Activated CD4-positive, CD25-positive, alpha-beta regulatory T cell treated with anti-CD3 and anti-CD28 coated beads, Interleukin-2, amount 50 U/mL, for 72 hours (primary cell): ENCODE results near the gene GALNS.

Source experiments
- DNase-seq: peaks from one replicate; pipeline ENCODE4 v3.0.0; 2021

The GALNS gene

GRCh38 chr16:88888461-88889387, 32.0 kb upstream of the GALNS start:
- DNase-seq = no peak

- DNase-seq = no peak
Measured at GRCh38 chr16:88888057-88888456, 31.3 kb upstream of the GALNS start.

GRCh38 chr16:88886845-88887521, 30.2 kb upstream of the GALNS start:
- no peak for DNase-seq

GRCh38 chr16:88886420-88886844, 29.7 kb upstream of the GALNS start:
- DNase-seq = no peak

- no peak for DNase-seq
Measured at GRCh38 chr16:88885693-88886280, 29.0 kb upstream of the GALNS start.

- DNase-seq = no peak
Measured at GRCh38 chr16:88884569-88885271, 28.0 kb upstream of the GALNS start.

- no peak for DNase-seq
Measured at GRCh38 chr16:88883946-88884345, 27.2 kb upstream of the GALNS start.

- no peak for DNase-seq
Measured at GRCh38 chr16:88883117-88883895, 26.6 kb upstream of the GALNS start.

GRCh38 chr16:88882358-88883030, 25.7 kb upstream of the GALNS start:
- DNase-seq = no peak

- no peak for DNase-seq
Measured at GRCh38 chr16:88881675-88882357, 25.1 kb upstream of the GALNS start.

- DNase-seq = no peak
Measured at GRCh38 chr16:88881007-88881615, 24.4 kb upstream of the GALNS start.

GRCh38 chr16:88880226-88881006, 23.7 kb upstream of the GALNS start:
- DNase-seq = no peak

GRCh38 chr16:88879788-88880055, 23.0 kb upstream of the GALNS start:
- no peak for DNase-seq

- no peak for DNase-seq
Measured at GRCh38 chr16:88878967-88879787, 22.4 kb upstream of the GALNS start.

- no peak for DNase-seq
Measured at GRCh38 chr16:88878356-88878755, 21.6 kb upstream of the GALNS start.

GRCh38 chr16:88877564-88878289, 21.0 kb upstream of the GALNS start:
- DNase-seq = no peak

- DNase-seq = no peak
Measured at GRCh38 chr16:88876942-88877526, 20.3 kb upstream of the GALNS start.

- DNase-seq = no peak
Measured at GRCh38 chr16:88875703-88876234, 19.0 kb upstream of the GALNS start.
